ENCODE measurements around the gene PLXNB1.

Gene PLXNB1

GRCh38 chr3:48422681-48423080 lies 7.2 kb downstream of the PLXNB1 start:
- Histone ChIP-seq H3K27ac (ENCODE audit: low read length) (no peak overlapping the region), H3K36me3 (ENCODE audit: insufficient read depth, low read depth, low read length) (peaks cover 81% of the 10 kb centered on the region), H3K9me3 (ENCODE audit: insufficient read depth, low read depth, low read length) (no peaks in the 10 kb centered on the region), H3K27me3 (ENCODE audit: insufficient read depth, low read length) (no peaks in the 10 kb centered on the region), H3K4me3 (ENCODE audit: low read length) (no peak overlapping the region), H3K9ac (ENCODE audit: low read depth, low read length) (no peak overlapping the region), H3K4me1 (ENCODE audit: insufficient read depth, low read length) (peaks cover 4% of the 10 kb centered on the region; the same call in 1 of the 2 replicates)

GRCh38 chr3:48422272-48422671 lies 7.6 kb downstream of the PLXNB1 start:
- H3K36me3 ChIP-seq (ENCODE audit: insufficient read depth, low read depth, low read length): peaks cover 83% of the 10 kb centered on the region
- no peak overlapping the region for H3K4me3 ChIP-seq (ENCODE audit: low read length)
- no peak overlapping the region for H3K9ac ChIP-seq (ENCODE audit: low read depth, low read length)
- no peaks in the 10 kb centered on the region for H3K9me3 ChIP-seq (ENCODE audit: insufficient read depth, low read depth, low read length)
- no peaks in the 10 kb centered on the region; the same call in 1 of the 2 replicates for H3K4me1 ChIP-seq (ENCODE audit: insufficient read depth, low read length)
- no peaks in the 10 kb centered on the region for H3K27me3 ChIP-seq (ENCODE audit: insufficient read depth, low read length)
- no peak overlapping the region for H3K27ac ChIP-seq (ENCODE audit: low read length)

GRCh38 chr3:48420561-48420960 lies 9.3 kb downstream of the PLXNB1 start:
- Histone ChIP-seq H3K27ac (ENCODE audit: low read length) (no peak overlapping the region), H3K27me3 (ENCODE audit: insufficient read depth, low read length) (no peaks in the 10 kb centered on the region), H3K4me1 (ENCODE audit: insufficient read depth, low read length) (no peaks in the 10 kb centered on the region), H3K9ac (ENCODE audit: low read depth, low read length) (no peak overlapping the region), H3K4me3 (ENCODE audit: low read length) (no peak overlapping the region), H3K36me3 (ENCODE audit: insufficient read depth, low read depth, low read length) (peaks cover 95% of the 10 kb centered on the region), H3K9me3 (ENCODE audit: insufficient read depth, low read depth, low read length) (no peaks in the 10 kb centered on the region)

GRCh38 chr3:48419597-48419996 lies 10.3 kb downstream of the PLXNB1 start:
- Histone ChIP-seq H3K27me3 (ENCODE audit: insufficient read depth, low read length) (no peaks in the 10 kb centered on the region), H3K9me3 (ENCODE audit: insufficient read depth, low read depth, low read length) (no peaks in the 10 kb centered on the region), H3K4me1 (ENCODE audit: insufficient read depth, low read length) (no peaks in the 10 kb centered on the region), H3K4me3 (ENCODE audit: low read length) (no peak overlapping the region), H3K27ac (ENCODE audit: low read length) (no peak overlapping the region), H3K9ac (ENCODE audit: low read depth, low read length) (no peak overlapping the region), H3K36me3 (ENCODE audit: insufficient read depth, low read depth, low read length) (peaks cover 99% of the 10 kb centered on the region)

GRCh38 chr3:48419149-48419548 lies 10.7 kb downstream of the PLXNB1 start:
- Histone ChIP-seq H3K27me3 (ENCODE audit: insufficient read depth, low read length) (no peaks in the 10 kb centered on the region), H3K9me3 (ENCODE audit: insufficient read depth, low read depth, low read length) (no peaks in the 10 kb centered on the region), H3K36me3 (ENCODE audit: insufficient read depth, low read depth, low read length) (peaks cover 99% of the 10 kb centered on the region), H3K9ac (ENCODE audit: low read depth, low read length) (no peak overlapping the region), H3K27ac (ENCODE audit: low read length) (no peak overlapping the region), H3K4me1 (ENCODE audit: insufficient read depth, low read length) (no peaks in the 10 kb centered on the region), H3K4me3 (ENCODE audit: low read length) (no peak overlapping the region)

- Histone ChIP-seq H3K9ac (ENCODE audit: low read depth, low read length) (no peak overlapping the region), H3K4me1 (ENCODE audit: insufficient read depth, low read length) (no peaks in the 10 kb centered on the region), H3K9me3 (ENCODE audit: insufficient read depth, low read depth, low read length) (no peaks in the 10 kb centered on the region), H3K36me3 (ENCODE audit: insufficient read depth, low read depth, low read length) (peaks cover 99% of the 10 kb centered on the region), H3K27me3 (ENCODE audit: insufficient read depth, low read length) (no peaks in the 10 kb centered on the region), H3K4me3 (ENCODE audit: low read length) (no peak overlapping the region), H3K27ac (ENCODE audit: low read length) (no peak overlapping the region)
Observed at GRCh38 chr3:48418651-48419050, 11.2 kb downstream of the PLXNB1 start.

- Histone ChIP-seq H3K4me1 (ENCODE audit: insufficient read depth, low read length) (no peaks in the 10 kb centered on the region), H3K36me3 (ENCODE audit: insufficient read depth, low read depth, low read length) (peaks cover 99% of the 10 kb centered on the region), H3K4me3 (ENCODE audit: low read length) (no peak overlapping the region), H3K9me3 (ENCODE audit: insufficient read depth, low read depth, low read length) (no peaks in the 10 kb centered on the region), H3K9ac (ENCODE audit: low read depth, low read length) (no peak overlapping the region), H3K27ac (ENCODE audit: low read length) (no peak overlapping the region), H3K27me3 (ENCODE audit: insufficient read depth, low read length) (no peaks in the 10 kb centered on the region)
Observed at GRCh38 chr3:48418140-48418539, 11.7 kb downstream of the PLXNB1 start.

GRCh38 chr3:48417529-48418108 lies 12.3 kb downstream of the PLXNB1 start:
- Histone ChIP-seq H3K27me3 (ENCODE audit: insufficient read depth, low read length) (no peaks in the 10 kb centered on the region), H3K4me1 (ENCODE audit: insufficient read depth, low read length) (no peaks in the 10 kb centered on the region), H3K4me3 (ENCODE audit: low read length) (no peak overlapping the region), H3K9me3 (ENCODE audit: insufficient read depth, low read depth, low read length) (no peaks in the 10 kb centered on the region), H3K9ac (ENCODE audit: low read depth, low read length) (no peak overlapping the region), H3K27ac (ENCODE audit: low read length) (no peak overlapping the region), H3K36me3 (ENCODE audit: insufficient read depth, low read depth, low read length) (peaks cover 99% of the 10 kb centered on the region)

GRCh38 chr3:48416546-48416945 lies 13.3 kb downstream of the PLXNB1 start:
- H3K9me3 ChIP-seq (ENCODE audit: insufficient read depth, low read depth, low read length): no peaks in the 10 kb centered on the region
- H3K4me1 ChIP-seq (ENCODE audit: insufficient read depth, low read length): no peaks in the 10 kb centered on the region
- no peak overlapping the region for H3K4me3 ChIP-seq (ENCODE audit: low read length)
- peaks cover 99% of the 10 kb centered on the region for H3K36me3 ChIP-seq (ENCODE audit: insufficient read depth, low read depth, low read length)
- no peak overlapping the region for H3K27ac ChIP-seq (ENCODE audit: low read length)
- H3K9ac ChIP-seq (ENCODE audit: low read depth, low read length): no peak overlapping the region
- no peaks in the 10 kb centered on the region for H3K27me3 ChIP-seq (ENCODE audit: insufficient read depth, low read length)

- Histone ChIP-seq H3K9me3 (ENCODE audit: insufficient read depth, low read depth, low read length) (no peaks in the 10 kb centered on the region), H3K36me3 (ENCODE audit: insufficient read depth, low read depth, low read length) (peaks cover 99% of the 10 kb centered on the region), H3K27ac (ENCODE audit: low read length) (no peak overlapping the region), H3K4me3 (ENCODE audit: low read length) (no peak overlapping the region), H3K27me3 (ENCODE audit: insufficient read depth, low read length) (no peaks in the 10 kb centered on the region), H3K4me1 (ENCODE audit: insufficient read depth, low read length) (no peaks in the 10 kb centered on the region), H3K9ac (ENCODE audit: low read depth, low read length) (no peak overlapping the region)
Observed at GRCh38 chr3:48416091-48416505, 13.8 kb downstream of the PLXNB1 start.

- Histone ChIP-seq H3K9me3 (ENCODE audit: insufficient read depth, low read depth, low read length) (no peaks in the 10 kb centered on the region), H3K36me3 (ENCODE audit: insufficient read depth, low read depth, low read length) (peaks cover 99% of the 10 kb centered on the region), H3K27me3 (ENCODE audit: insufficient read depth, low read length) (no peaks in the 10 kb centered on the region), H3K27ac (ENCODE audit: low read length) (no peak overlapping the region), H3K4me3 (ENCODE audit: low read length) (no peak overlapping the region), H3K9ac (ENCODE audit: low read depth, low read length) (no peak overlapping the region), H3K4me1 (ENCODE audit: insufficient read depth, low read length) (no peaks in the 10 kb centered on the region)
Observed at GRCh38 chr3:48415251-48415953, 14.5 kb downstream of the PLXNB1 start.
